Activated T-cell treated with anti-CD3 and anti-CD28 coated beads, Interleukin-2, amount 50 U/mL, for 4 hours (primary cell): ENCODE measurements around the gene DPP10. TPM values are rescaled to one million over a fixed set of nuclear protein-coding genes. Genes with fewer than 3 reads are reported as not detected.
"Not testable (repeated sequence)": the region's sequence is repeated elsewhere in the genome, so short reads cannot be mapped to it uniquely, and the experiment has no call there.

Experiments used
- ATAC-seq, 2 donors: fragments of 200-7000 bp; cut with Tn5 transposase; one replicate each; pipeline ENCODE4 v1.10.0; 2021
- DNase-seq: peaks from one replicate; pipeline ENCODE4 v3.0.0-alpha.2; 2020
- H3K27me3 Mint-ChIP-seq: one replicate; pipeline ENCODE4 v1.8.0; 2021; ENCODE audit warnings: low read depth, mixed read lengths
- H3K36me3 Mint-ChIP-seq: one replicate; pipeline ENCODE4 v1.8.0; 2022; ENCODE audit warnings: mixed read lengths; ENCODE audit not compliant: insufficient read depth
- H3K4me1 Mint-ChIP-seq: one replicate; pipeline ENCODE4 v1.8.0; 2021; ENCODE audit warnings: low read depth, mixed read lengths
- H3K4me3 Mint-ChIP-seq: one replicate; pipeline ENCODE4 v1.8.0; 2021; ENCODE audit warnings: mild to moderate bottlenecking, moderate library complexity, mixed read lengths
- H3K9me3 Mint-ChIP-seq: one replicate; pipeline ENCODE4 v1.8.0; 2021; ENCODE audit warnings: mixed read lengths
- total RNA-seq, 3 donors: library from RNA; stranded (reverse); gene quantifications; one replicate each; pipeline ENCODE4 v1.2.1, GENCODE V29; 2021

Gene DPP10
- total RNA-seq, 3 donors from 2014 or later = not detected

GRCh38 chr2:115036818-115037217, 594.4 kb downstream of the DPP10 start:
- Mint-ChIP-seq H3K27me3 (no peaks in the 10 kb centered on the region), H3K4me3 (no peak overlapping the region), H3K9me3 (no peaks in the 10 kb centered on the region), H3K36me3 (no peaks in the 10 kb centered on the region), H3K4me1 (no peaks in the 10 kb centered on the region)
- DNase-seq (no peak), ATAC-seq (no peak)

- Mint-ChIP-seq H3K4me1 (no peaks in the 10 kb centered on the region), H3K27me3 (no peaks in the 10 kb centered on the region), H3K9me3 (peaks cover 15% of the 10 kb centered on the region), H3K4me3 (no peak overlapping the region), H3K36me3 (no peaks in the 10 kb centered on the region)
- DNase-seq (no peak), ATAC-seq (no peak)
Observed at GRCh38 chr2:115057473-115057872, 615.0 kb downstream of the DPP10 start.

- H3K4me3 Mint-ChIP-seq = no peak overlapping the region
- no peaks in the 10 kb centered on the region for H3K27me3 Mint-ChIP-seq
- no peaks in the 10 kb centered on the region for H3K4me1 Mint-ChIP-seq
- no peaks in the 10 kb centered on the region for H3K36me3 Mint-ChIP-seq
- H3K9me3 Mint-ChIP-seq = peaks cover 7% of the 10 kb centered on the region
- ATAC-seq = no peak
- no peak for DNase-seq
Observed at GRCh38 chr2:115070002-115070401, 627.6 kb downstream of the DPP10 start.

- Mint-ChIP-seq H3K27me3 (no peaks in the 10 kb centered on the region), H3K4me3 (no peak overlapping the region), H3K4me1 (no peaks in the 10 kb centered on the region), H3K9me3 (peaks cover 7% of the 10 kb centered on the region), H3K36me3 (no peaks in the 10 kb centered on the region)
- ATAC-seq (no peak), DNase-seq (no peak)
Observed at GRCh38 chr2:115071534-115071933, 629.1 kb downstream of the DPP10 start.

GRCh38 chr2:115075800-115076199, 633.4 kb downstream of the DPP10 start:
- H3K27me3 Mint-ChIP-seq = no peaks in the 10 kb centered on the region
- H3K36me3 Mint-ChIP-seq = no peaks in the 10 kb centered on the region
- H3K4me3 Mint-ChIP-seq = no peak overlapping the region
- H3K4me1 Mint-ChIP-seq = no peaks in the 10 kb centered on the region
- ATAC-seq (no peak), DNase-seq (no peak)
- H3K9me3 Mint-ChIP-seq = peaks cover 7% of the 10 kb centered on the region

GRCh38 chr2:115077626-115078025, 635.2 kb downstream of the DPP10 start:
- Mint-ChIP-seq H3K27me3 (no peaks in the 10 kb centered on the region), H3K36me3 (no peaks in the 10 kb centered on the region), H3K4me1 (no peaks in the 10 kb centered on the region), H3K4me3 (no peak overlapping the region), H3K9me3 (peaks cover 3% of the 10 kb centered on the region)
- DNase-seq (no peak), ATAC-seq (no peak)

- no peaks in the 10 kb centered on the region for H3K36me3 Mint-ChIP-seq
- H3K9me3 Mint-ChIP-seq = peaks cover 14% of the 10 kb centered on the region
- no peak overlapping the region for H3K4me3 Mint-ChIP-seq
- DNase-seq (no peak), ATAC-seq (no peak)
- no peaks in the 10 kb centered on the region for H3K27me3 Mint-ChIP-seq
- H3K4me1 Mint-ChIP-seq = no peaks in the 10 kb centered on the region
Observed at GRCh38 chr2:115083225-115083624, 640.8 kb downstream of the DPP10 start.

GRCh38 chr2:115083711-115084110, 641.3 kb downstream of the DPP10 start:
- H3K4me3 Mint-ChIP-seq = no peak overlapping the region
- H3K4me1 Mint-ChIP-seq = no peaks in the 10 kb centered on the region
- ATAC-seq = no peak
- peaks cover 14% of the 10 kb centered on the region for H3K9me3 Mint-ChIP-seq
- no peak for DNase-seq
- H3K27me3 Mint-ChIP-seq = no peaks in the 10 kb centered on the region
- H3K36me3 Mint-ChIP-seq = no peaks in the 10 kb centered on the region

GRCh38 chr2:115084446-115084845, 642.0 kb downstream of the DPP10 start:
- Mint-ChIP-seq H3K4me3 (no peak overlapping the region), H3K36me3 (no peaks in the 10 kb centered on the region), H3K9me3 (peaks cover 20% of the 10 kb centered on the region), H3K27me3 (no peaks in the 10 kb centered on the region), H3K4me1 (no peaks in the 10 kb centered on the region)
- DNase-seq = no peak
- ATAC-seq = no peak

- not testable (repeated sequence) for DNase-seq, H3K36me3 Mint-ChIP-seq, H3K4me3 Mint-ChIP-seq, H3K27me3 Mint-ChIP-seq, ATAC-seq, H3K4me1 Mint-ChIP-seq
- peaks cover 26% of the 10 kb centered on the region for H3K9me3 Mint-ChIP-seq
Observed at GRCh38 chr2:115086051-115086620, 643.7 kb downstream of the DPP10 start.

GRCh38 chr2:115094441-115094840, 652.0 kb downstream of the DPP10 start:
- Mint-ChIP-seq H3K4me1 (no peaks in the 10 kb centered on the region), H3K9me3 (peaks cover 13% of the 10 kb centered on the region), H3K4me3 (no peak overlapping the region), H3K36me3 (no peaks in the 10 kb centered on the region), H3K27me3 (no peaks in the 10 kb centered on the region)
- DNase-seq (no peak), ATAC-seq (no peak)

- Mint-ChIP-seq H3K4me1 (no peaks in the 10 kb centered on the region), H3K36me3 (no peaks in the 10 kb centered on the region), H3K4me3 (no peak overlapping the region), H3K9me3 (peaks cover 3% of the 10 kb centered on the region), H3K27me3 (no peaks in the 10 kb centered on the region)
- ATAC-seq (no peak), DNase-seq (no peak)
Observed at GRCh38 chr2:115105966-115106365, 663.5 kb downstream of the DPP10 start.

GRCh38 chr2:115115135-115115534, 672.7 kb downstream of the DPP10 start:
- no peaks in the 10 kb centered on the region for H3K4me1 Mint-ChIP-seq

GRCh38 chr2:115118306-115118705, 675.9 kb downstream of the DPP10 start:
- Mint-ChIP-seq H3K9me3 (peaks cover 5% of the 10 kb centered on the region), H3K36me3 (no peaks in the 10 kb centered on the region), H3K27me3 (no peaks in the 10 kb centered on the region), H3K4me3 (no peak overlapping the region), H3K4me1 (no peaks in the 10 kb centered on the region)
- DNase-seq (no peak), ATAC-seq (no peak)

More at GRCh38 chr2:115115135-115115534, 672.7 kb downstream of the DPP10 start:
- Mint-ChIP-seq H3K27me3 (no peaks in the 10 kb centered on the region), H3K36me3 (no peaks in the 10 kb centered on the region), H3K9me3 (no peaks in the 10 kb centered on the region), H3K4me3 (no peak overlapping the region)
- DNase-seq (no peak), ATAC-seq (no peak)

GRCh38 chr2:115119086-115119485, 676.6 kb downstream of the DPP10 start:
- ATAC-seq (no peak), DNase-seq (no peak)
- no peaks in the 10 kb centered on the region for H3K27me3 Mint-ChIP-seq
- peaks cover 5% of the 10 kb centered on the region for H3K9me3 Mint-ChIP-seq
- no peaks in the 10 kb centered on the region for H3K36me3 Mint-ChIP-seq
- no peaks in the 10 kb centered on the region for H3K4me1 Mint-ChIP-seq
- no peak overlapping the region for H3K4me3 Mint-ChIP-seq

- ATAC-seq (no peak), DNase-seq (no peak)
- H3K27me3 Mint-ChIP-seq = no peaks in the 10 kb centered on the region
- no peak overlapping the region for H3K4me3 Mint-ChIP-seq
- peaks cover 8% of the 10 kb centered on the region for H3K9me3 Mint-ChIP-seq
- H3K36me3 Mint-ChIP-seq = no peaks in the 10 kb centered on the region
- no peaks in the 10 kb centered on the region for H3K4me1 Mint-ChIP-seq
Observed at GRCh38 chr2:115122701-115123100, 680.3 kb downstream of the DPP10 start.
